HG02763 (cell line): ENCODE data around the gene R3HDM4.

Experiments
- ATAC-seq: cut with Tn5 transposase; IDR thresholded peaks from one replicate; pipeline ENCODE4 v1.9.1; 2021; ENCODE audit warnings: mild to moderate bottlenecking, moderate library complexity; ENCODE audit not compliant: unreplicated experiment

The R3HDM4 gene

DNA sequence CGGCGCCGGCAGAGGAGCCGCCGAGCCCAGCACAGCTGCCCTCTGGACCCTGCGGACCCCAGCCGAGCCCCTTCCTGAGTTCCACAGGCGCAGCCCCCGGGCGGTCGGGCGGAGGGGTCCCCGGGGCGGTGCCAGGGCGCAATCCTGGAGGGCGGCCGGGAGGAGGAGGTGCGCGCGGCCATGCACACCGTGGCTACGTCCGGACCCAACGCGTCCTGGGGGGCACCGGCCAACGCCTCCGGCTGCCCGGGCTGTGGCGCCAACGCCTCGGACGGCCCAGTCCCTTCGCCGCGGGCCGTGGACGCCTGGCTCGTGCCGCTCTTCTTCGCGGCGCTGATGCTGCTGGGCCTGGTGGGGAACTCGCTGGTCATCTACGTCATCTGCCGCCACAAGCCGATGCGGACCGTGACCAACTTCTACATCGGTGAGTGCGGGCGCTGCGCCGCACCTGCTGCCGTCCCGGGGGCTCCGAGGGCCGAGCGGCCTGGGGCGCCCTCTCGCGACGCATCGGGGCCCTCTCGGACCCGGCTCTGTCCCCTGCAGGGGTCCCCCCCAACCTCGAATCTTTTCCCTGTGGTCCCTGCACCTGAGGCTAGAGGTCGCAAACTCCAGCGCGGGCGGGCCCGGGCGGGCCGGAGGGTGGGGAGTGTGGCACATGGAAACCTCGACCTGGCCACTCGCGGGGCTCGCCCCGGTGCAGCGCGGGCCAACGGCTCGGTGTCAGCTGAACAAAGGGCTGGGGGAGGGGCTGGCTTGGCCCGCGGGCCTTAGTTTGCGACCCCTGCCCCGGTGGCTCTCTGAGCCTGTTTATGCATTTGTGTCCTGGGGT is 4.5 kb upstream of the R3HDM4 start, which contains the start of gene KISS1R:
KISS1R (plus strand) TSS at position 11 of the 829 bp plus-strand sequence; CDS start at position 181, 170 bp downstream.
- ATAC-seq, result no peak

DNA sequence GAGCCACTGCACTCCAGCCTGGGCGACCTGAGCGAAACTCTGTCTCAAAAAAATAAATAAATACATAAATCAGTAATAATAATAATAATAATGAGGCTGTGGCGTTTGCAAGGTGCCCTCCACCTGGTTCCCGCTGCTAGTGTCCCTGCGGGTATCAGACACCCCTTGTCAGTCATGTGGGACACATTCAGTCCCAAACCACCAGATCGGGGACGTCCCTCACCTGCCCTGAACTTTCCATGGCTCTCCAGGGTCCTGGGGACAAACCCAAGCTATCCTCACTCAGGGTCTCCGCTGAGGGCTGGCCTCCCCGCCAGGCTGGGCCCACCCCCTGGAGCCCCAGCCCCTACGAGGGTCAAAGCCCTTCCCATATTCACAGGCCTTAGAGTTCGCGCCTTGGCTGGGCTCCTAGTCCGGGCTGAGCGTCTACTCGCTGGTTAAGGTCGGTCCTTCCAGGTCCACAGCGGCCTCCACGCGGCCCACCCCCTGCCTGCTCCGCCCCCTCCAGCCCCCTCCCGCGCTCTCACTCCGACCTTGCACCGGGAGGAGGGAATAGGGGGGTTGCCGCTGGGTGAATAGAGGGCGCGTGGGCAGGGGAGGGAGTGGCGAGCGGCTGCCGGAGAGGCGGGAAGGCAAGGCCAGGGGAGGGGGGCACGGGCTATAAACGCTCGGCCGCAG is 3.8 kb upstream of the R3HDM4 start:
- ATAC-seq, result no peak

DNA sequence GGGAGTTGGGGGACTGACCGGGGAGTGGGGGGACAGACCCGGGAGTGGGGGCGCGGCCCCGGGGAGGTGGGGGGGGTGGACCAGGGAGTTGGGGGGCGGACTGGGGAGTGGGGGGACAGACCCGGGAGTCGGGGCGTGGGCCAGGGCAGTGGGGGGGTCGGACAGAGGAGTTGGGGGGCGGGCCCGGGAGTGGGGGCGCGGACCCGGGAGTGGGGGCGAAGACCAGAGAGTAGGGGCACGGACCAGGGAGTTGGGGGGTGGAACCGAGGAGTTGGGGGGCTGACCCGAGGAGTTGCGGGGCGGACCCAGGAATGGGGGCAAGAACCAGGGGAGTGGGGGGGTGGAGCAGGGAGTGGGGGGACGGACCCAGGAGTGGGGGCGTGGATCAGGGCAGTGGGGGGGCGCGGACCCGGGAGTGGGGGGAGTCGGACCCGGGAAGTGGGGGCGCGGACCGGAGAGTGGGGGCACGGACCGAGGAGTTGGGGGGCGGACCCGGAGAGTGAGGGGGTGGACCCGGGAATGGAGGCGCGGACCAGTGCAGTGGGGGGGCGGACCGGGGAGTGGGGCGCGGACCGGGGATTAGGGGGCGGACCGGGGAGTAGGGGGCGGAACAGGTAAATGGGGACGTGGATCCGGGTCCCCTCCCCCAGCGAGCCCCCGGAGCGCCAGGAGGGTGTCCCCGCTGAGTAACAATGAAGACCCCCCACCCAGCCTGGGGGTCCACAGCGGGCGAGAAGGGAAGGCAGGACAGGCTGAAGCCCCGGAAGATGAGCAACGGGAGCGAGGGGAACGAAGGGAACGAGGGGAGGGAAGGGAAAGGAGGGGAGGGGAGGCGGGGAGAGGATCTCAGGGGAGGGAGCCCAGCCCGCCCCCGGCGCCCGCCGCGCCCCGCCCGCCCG is 589 bp downstream of the R3HDM4 start:
- peak; percentile 9 for ATAC-seq

DNA sequence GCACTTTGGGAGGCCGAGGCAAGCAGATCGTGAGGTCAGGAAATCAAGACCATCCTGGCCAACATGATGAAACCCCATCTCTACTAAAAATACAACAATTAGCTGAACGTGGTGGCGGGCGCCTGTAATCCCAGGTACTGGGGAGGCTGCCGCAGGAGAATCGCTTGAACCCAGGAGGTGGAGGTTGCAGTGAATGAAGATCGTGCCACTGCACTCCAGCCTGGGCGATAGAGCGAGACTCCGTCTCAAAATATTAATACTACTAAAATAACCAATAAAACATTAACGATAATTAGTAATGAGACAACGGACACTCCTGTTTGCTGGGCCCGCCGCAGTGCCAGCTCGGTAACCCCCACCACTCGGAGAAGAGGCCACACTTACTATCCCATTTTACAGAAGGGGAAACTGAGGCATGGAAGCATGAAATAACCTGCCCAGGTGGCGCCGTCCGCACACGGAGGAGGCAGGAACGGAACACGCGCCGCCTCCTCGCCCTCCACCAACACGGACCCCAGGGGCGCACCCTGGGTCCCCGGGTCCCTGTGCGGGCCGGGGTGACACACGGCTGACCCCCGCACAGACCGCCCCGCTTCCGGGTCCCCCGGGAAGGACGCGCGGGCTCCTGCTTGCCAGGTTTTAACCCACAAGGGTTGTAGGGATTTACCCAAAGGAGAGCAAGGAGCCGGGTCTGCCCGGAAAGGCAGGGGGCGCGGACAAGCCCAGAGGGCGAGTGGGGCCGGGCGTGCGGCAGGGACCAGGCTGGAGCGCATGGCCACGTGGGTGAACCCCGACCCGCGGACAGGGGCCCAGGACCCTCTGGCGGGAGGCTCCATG is 1.6 kb downstream of the R3HDM4 start:
- ATAC-seq, result no peak

DNA sequence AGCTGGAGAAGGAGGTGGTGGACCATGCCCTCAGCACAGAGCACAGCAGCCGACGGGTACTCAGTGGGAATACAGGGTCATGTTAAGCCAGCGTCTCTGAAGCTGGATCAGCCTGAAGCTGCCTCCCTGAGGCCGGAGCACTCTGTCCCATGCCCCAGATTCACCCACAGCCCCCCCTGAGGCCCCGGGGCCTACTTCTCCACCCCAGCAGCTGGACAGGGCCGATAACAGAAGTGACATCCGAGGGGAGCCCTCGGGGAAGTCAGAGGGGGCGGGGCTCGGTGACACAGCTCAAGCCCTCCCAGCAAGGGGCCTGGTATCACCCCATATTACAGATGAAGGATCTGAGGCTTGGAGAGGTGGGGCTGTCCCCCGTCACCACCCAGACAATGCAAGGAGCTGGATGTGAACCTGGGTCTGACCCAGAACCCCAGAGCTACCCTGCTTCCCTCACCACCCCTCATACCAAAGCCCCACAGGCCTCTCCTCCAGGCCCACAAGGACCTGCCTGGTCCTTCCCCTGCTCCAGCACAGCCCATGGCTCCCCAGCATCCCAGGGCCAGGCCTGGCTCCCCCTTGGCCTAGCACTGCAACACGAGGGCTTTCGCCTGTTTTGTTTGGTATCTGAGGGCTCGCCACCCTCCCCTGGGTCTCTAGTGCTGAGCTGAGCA is 5.7 kb downstream of the R3HDM4 start:
- no peak for ATAC-seq

DNA sequence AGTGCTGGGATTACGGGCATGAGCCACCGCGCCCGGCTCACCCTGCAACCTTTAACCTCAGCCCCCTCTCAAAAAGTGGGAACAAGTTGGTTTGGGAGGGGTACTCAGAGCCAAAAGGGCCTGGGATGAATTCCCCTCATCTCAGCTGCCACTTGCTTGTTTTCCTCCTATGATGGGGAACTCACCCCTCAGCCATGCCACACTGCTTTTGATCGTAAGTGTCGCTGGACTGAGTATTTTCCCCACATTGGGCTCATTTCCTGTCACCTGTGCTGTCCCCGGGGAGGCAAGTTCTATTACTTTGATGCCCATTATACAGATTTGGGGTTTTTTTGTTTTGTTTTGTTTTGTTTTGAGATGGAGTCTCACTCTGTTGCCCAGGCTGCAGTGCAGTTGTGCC is 6.5 kb downstream of the R3HDM4 start:
- ATAC-seq, result no peak

DNA sequence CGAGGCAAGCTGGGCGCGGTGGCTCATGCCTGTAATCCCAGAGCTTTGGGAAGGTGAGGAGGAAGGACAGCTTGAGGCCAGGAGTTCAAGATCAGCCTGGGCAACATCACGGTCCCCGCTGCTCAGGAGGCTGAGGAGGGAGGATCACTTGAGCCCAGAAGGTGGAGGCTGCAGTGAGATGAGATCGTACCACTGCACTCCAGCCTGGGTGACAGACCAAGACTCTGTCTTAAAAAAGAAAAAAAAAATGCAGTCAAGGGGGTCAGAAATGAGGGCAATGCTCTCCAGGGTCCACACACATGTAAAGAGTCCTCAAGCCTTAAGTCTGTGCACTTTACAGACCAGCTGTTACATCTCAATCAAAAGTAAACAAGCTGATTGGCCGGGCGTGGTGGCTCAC is 8.5 kb downstream of the R3HDM4 start:
- ATAC-seq, result no peak

GRCh38 chr19:903266-903797 is 9.7 kb downstream of the R3HDM4 start:
- no peak for ATAC-seq

DNA sequence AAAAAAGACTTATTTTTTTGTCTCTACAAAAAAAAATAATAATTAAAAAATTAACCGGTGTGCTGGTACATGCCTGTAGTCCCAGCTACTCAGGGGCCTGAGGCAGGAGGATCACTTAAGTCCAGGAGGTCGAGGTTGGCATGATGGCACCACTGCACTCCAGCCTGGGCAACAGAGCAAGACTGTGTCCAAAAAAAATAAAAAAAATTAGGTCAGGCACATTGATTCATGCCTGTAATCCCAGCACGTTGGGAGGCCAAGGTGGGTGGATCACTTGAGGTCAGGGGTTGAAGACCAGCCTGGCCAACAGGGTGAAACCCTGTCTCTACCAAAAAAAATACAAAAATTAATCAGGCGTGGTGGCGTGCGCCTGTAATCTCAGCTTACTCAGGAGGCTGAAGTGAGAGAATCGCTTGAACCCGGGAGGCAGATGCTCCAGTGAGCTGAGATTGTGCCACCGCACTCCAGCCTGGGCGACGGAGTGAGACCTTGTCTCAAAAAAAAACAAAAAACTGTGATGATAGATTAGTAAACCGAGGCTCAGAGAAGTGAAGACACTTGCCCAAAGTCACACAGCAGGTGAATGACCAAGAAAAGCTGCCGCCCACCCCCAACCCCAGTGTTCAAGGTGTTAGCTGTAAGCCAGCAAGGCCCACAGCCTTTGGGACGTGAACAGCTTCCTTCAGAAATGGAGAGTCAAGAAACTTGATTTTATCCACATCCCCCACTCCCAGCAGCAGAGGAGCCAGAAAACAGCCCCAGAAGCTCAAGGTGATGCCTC is 10.4 kb downstream of the R3HDM4 start:
- ATAC-seq, result no peak

GRCh38 chr19:902093-902370 is 11.0 kb downstream of the R3HDM4 start:
- ATAC-seq, result no peak

GRCh38 chr19:901216-902092 is 11.6 kb downstream of the R3HDM4 start:
- ATAC-seq, result no peak

GRCh38 chr19:900302-901111 is 12.5 kb downstream of the R3HDM4 start:
- no peak for ATAC-seq

GRCh38 chr19:900043-900301 is 13.0 kb downstream of the R3HDM4 start:
- ATAC-seq, result no peak

DNA sequence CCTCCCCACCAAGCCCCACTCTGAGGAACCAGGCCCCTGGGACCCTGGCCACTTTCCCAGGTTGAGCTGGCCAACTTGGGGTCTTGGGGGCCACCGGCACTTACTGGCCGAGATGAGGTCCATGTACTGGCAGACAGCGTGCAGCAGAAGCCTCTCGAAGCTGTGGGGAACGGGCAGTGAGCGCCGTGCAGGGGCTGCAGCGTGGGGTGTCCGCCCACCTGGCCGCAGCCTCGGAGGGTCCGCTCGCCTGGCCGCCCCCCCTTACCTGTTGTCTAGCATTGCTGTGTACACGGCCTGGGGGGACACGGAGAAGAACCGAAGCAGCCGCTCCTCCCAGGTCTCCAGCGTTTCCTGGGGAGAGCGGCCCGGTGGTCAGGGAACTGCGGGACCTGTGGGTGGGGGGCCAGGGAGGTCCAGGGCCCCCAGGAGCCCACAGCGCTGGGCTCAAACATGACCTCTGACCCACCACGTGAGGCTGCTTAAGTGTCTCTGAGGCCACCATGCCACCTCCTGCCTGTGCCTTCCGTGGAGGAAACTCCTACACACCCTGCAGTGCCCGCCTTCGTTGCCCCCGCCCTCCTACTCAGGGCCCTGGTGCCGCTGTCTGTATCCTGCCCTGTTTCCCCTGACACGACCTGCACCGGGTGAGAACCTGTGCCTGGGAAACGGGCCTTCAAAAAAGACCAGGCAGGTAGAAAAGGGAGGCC is 13.5 kb downstream of the R3HDM4 start:
- ATAC-seq, result no peak

- no peak for ATAC-seq
Measured at GRCh38 chr19:898663-899062, 14.4 kb downstream of the R3HDM4 start.

GRCh38 chr19:897442-898039 is 15.5 kb downstream of the R3HDM4 start:
- no peak for ATAC-seq

DNA sequence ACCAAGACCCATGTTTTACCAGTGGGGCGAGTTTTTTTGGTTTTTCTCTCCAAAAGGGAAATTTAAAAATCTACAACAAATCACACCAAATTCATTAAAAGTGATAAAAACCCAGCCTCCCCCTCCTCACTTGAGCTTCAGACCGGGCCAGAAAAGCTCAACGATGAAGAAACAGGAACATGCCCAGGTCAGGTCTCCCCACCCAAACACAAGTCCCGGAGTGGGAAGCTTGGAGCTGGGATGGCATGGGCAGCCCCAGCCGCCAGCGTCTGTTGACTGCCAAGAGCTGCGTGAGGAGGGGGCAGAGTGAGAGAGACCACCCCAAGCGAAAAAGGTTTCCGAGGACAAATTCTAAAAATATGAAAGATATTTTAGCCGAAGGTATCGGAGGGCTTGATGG is 16.0 kb downstream of the R3HDM4 start:
- no peak for ATAC-seq
